Endothelial cell of umbilical vein (primary cell): Measurements from ENCODE around the gene IER5. TPM values are rescaled to one million over a fixed set of nuclear protein-coding genes. Genes with fewer than 3 reads are reported as not detected.

Experiments
- BruUV-seq: library from RNA; stranded (reverse); fragments of 400-500 nt; replicated peaks from 2 replicates; lab custom pipeline; 2021; lab: Mats Ljungman, UMichigan
- CTCF ChIA-PET: fragments of 300-600, 350-600 bp; sonication (Branson Sonifier 250); formaldehyde crosslinking; loops from one replicate; lab custom pipeline; 2021; ENCODE audit warnings: antibody characterized with exemption, inconsistent platforms; lab: Charles Lee
- POLR2A ChIA-PET: fragments of 300-600, 350-600 bp; sonication (Branson Sonifier 250); formaldehyde crosslinking; loops from one replicate; lab custom pipeline; 2021; ENCODE audit warnings: antibody characterized with exemption, inconsistent platforms; lab: Charles Lee
- DNase-seq: peaks from one replicate; pipeline ENCODE4 v3.0.0-alpha.2; 2011; ENCODE audit warnings: low read depth, low spot score
- FAIRE-seq: peaks from 2 replicates; lab custom pipeline; 2011; peaks lifted over from hg19 to GRCh38; lab: Jason Lieb, UNC
- H2AFZ ChIP-seq: 2 replicates; pipeline ENCODE4 v1.6.0; 2012; ENCODE audit warnings: low read depth, low read length, control low read depth, inconsistent platforms
- H3K27ac ChIP-seq: 2 replicates; pipeline ENCODE4 v1.5.1; 2011; ENCODE audit warnings: low read depth, mild to moderate bottlenecking, control low read depth, low read length, moderate library complexity; ENCODE audit not compliant: insufficient read depth
- H3K27me3 ChIP-seq, 2 experiments: 2 replicates each; pipeline versions ENCODE4 v1.6.0 to v1.6.1; 2011; ENCODE audit warnings: low read length in 2 of 2, mixed read lengths in 1 of 2; ENCODE audit not compliant: control insufficient read depth in 2 of 2, insufficient read depth in 2 of 2
- H3K36me3 ChIP-seq, 2 experiments: 2 replicates in 1 of 2; 3 replicates in 1 of 2; pipeline ENCODE4 v1.5.1; 2011; ENCODE audit warnings: low read length in 2 of 2, mild to moderate bottlenecking in 1 of 2, moderate library complexity in 1 of 2; ENCODE audit not compliant: control insufficient read depth in 2 of 2, insufficient read depth in 2 of 2; ENCODE audit errors: extremely low read depth in 1 of 2
- H3K4me1 ChIP-seq: 3 replicates; pipeline ENCODE4 v1.5.1; 2011; ENCODE audit warnings: mild to moderate bottlenecking, low read length; ENCODE audit not compliant: control insufficient read depth, insufficient read depth; ENCODE audit errors: extremely low read depth
- H3K4me2 ChIP-seq: 2 replicates; pipeline ENCODE4 v1.6.1; 2011; ENCODE audit warnings: low read length, control low read depth, mixed read lengths; ENCODE audit not compliant: insufficient read depth
- H3K4me3 ChIP-seq, 3 experiments: fragments of 200-600 bp in 1 of 3; sonication (generic), shearing (Covaris generic) in 1 of 3; replicated peaks in 1 of 3; 2 replicates each; pipeline ENCODE4 v1.5.1; 2011 to 2016; ENCODE audit warnings: control low read depth in 3 of 3, low read length in 3 of 3, mild to moderate bottlenecking in 2 of 3, inconsistent platforms in 1 of 3, low read depth in 1 of 3, moderate library complexity in 1 of 3; ENCODE audit not compliant: insufficient read depth in 1 of 3
- H3K79me2 ChIP-seq: 2 replicates; pipeline ENCODE4 v1.6.0; 2012; ENCODE audit warnings: low read length, inconsistent platforms; ENCODE audit not compliant: control insufficient read depth, insufficient read depth
- H3K9ac ChIP-seq: replicated peaks from 2 replicates; pipeline ENCODE3; 2011; ENCODE audit warnings: low read length, control low read depth; ENCODE audit not compliant: insufficient read depth; ENCODE audit errors: extremely low read depth
- H3K9me1 ChIP-seq: replicated peaks from 3 replicates; pipeline ENCODE4 v1.6.0; 2011; ENCODE audit warnings: mild to moderate bottlenecking, low read length; ENCODE audit not compliant: control insufficient read depth, insufficient read depth; ENCODE audit errors: extremely low read depth
- H3K9me3 ChIP-seq: replicated peaks from 2 replicates; pipeline ENCODE4 v1.5.1; 2012; ENCODE audit warnings: low read length, inconsistent platforms; ENCODE audit not compliant: control insufficient read depth, insufficient read depth
- H4K20me1 ChIP-seq: replicated peaks from 2 replicates; pipeline ENCODE3; 2011; ENCODE audit warnings: mild to moderate bottlenecking, low read length; ENCODE audit not compliant: control insufficient read depth, insufficient read depth; ENCODE audit errors: extremely low read depth
- EZH2 ChIP-seq: IDR thresholded peaks from 2 replicates; pipeline ENCODE4 v1.6.1; 2012; ENCODE audit warnings: borderline replicate concordance, low read depth, mild to moderate bottlenecking, moderate library complexity, low read length, inconsistent platforms; ENCODE audit not compliant: severe bottlenecking
- JUN ChIP-seq: IDR thresholded peaks from 2 replicates; pipeline ENCODE4 v1.6.1; 2011; ENCODE audit warnings: borderline replicate concordance, low read depth; ENCODE audit not compliant: insufficient read length, insufficient read depth
- MYC ChIP-seq: IDR thresholded peaks from one replicate; pipeline ENCODE4 v1.6.1; 2011; ENCODE audit warnings: mild to moderate bottlenecking, low read depth, low read length
- POLR2A ChIP-seq: IDR thresholded peaks from 2 replicates; pipeline ENCODE4 v1.6.1; 2012; ENCODE audit warnings: low read depth, mild to moderate bottlenecking, control low read depth, low read length
- dilution Hi-C: fragments of 300-500 bp; cut with MboI; formaldehyde crosslinking; loops from one replicate; pipeline ENCODE4 v1.15.0; 2019; ENCODE audit warnings: low sequenced_read_pairs; ENCODE audit not compliant: extremely low pct_ligation_motif_present
- intact Hi-C: fragments of 100-400 bp; cut with micrococcal nuclease; formaldehyde crosslinking; loops from one replicate; pipeline ENCODE4 v1.10.0; 2022
- polyA plus RNA-seq, 4 experiments: library from polyadenylated mRNA; depleted of rRNA in 3 of 4; stranded (reverse) in 3 of 4; unstranded in 1 of 4; fragments of >200 nt; gene quantifications; 2 replicates each; pipeline versions ENCODE4 v1.2.1 to v1.2.3, GENCODE V29; 2011 to 2012; ENCODE audit warnings: missing spikeins in 1 of 4
- total RNA-seq: library from RNA; stranded (reverse); gene quantifications from 2 replicates; pipeline ENCODE4 v1.2.3, GENCODE V29; 2021
- TF ChIP-seq, protein P1 (sequence below), 2 donors: IDR thresholded peaks; 1 replicate in 1 of 2; 2 replicates in 1 of 2; pipeline ENCODE4 v1.5.1; 2011; ENCODE audit warnings: low read length in 2 of 2, mild to moderate bottlenecking in 2 of 2, moderate library complexity in 2 of 2, control low read depth in 1 of 2, inconsistent platforms in 1 of 2, low read depth in 1 of 2; ENCODE audit not compliant: insufficient read depth in 1 of 2; ENCODE audit errors: extremely low read depth in 1 of 2

IER5 gene
- total and polyA plus RNA-seq, 2 donors (not counting 3 experiments of a cell fraction or from before 2014, with no cell fraction given): 6.6 to 14.4 TPM

DNA sequence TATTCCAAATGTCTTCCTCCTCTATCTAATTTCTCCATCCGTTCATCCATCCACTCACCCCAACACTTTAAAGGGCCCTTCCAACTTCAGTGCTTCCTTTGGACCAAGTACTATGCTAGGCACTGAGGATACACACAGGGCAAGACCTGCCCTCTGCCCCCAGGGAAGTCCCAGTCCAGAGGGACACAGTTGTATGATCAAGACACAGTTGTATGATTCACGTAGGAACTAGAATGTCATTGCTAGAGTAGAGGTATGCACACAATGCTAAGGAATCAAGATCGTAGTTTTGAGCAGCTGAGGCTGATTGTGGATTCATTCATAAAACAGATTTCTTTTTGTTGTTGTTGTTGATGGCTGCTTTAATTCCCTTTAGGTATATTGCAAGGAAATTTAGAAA, 11.6 kb upstream of the IER5 start:
- no peaks in the 10 kb centered on the region for H4K20me1 ChIP-seq
- no peaks in the 10 kb centered on the region for H3K4me1 ChIP-seq
- H3K9me3 ChIP-seq: no peaks in the 10 kb centered on the region
- POLR2A ChIA-PET: no interaction called here
- no peak overlapping the region for H2AFZ ChIP-seq
- no peak for TF ChIP-seq JUN
- TF ChIP-seq EZH2: no peak
- TF ChIP-seq, protein P1, sequence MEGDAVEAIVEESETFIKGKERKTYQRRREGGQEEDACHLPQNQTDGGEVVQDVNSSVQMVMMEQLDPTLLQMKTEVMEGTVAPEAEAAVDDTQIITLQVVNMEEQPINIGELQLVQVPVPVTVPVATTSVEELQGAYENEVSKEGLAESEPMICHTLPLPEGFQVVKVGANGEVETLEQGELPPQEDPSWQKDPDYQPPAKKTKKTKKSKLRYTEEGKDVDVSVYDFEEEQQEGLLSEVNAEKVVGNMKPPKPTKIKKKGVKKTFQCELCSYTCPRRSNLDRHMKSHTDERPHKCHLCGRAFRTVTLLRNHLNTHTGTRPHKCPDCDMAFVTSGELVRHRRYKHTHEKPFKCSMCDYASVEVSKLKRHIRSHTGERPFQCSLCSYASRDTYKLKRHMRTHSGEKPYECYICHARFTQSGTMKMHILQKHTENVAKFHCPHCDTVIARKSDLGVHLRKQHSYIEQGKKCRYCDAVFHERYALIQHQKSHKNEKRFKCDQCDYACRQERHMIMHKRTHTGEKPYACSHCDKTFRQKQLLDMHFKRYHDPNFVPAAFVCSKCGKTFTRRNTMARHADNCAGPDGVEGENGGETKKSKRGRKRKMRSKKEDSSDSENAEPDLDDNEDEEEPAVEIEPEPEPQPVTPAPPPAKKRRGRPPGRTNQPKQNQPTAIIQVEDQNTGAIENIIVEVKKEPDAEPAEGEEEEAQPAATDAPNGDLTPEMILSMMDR (IDR thresholded peaks at IDR 0.05; ENCODE audit: extremely low read depth in 1 of 2, insufficient read depth in 1 of 2, low read depth in 1 of 2, low read length in 2 of 2): no peak
- TF ChIP-seq MYC: no peak
- no peak for TF ChIP-seq POLR2A
- dilution Hi-C loops (no loop called here), intact Hi-C loops (no loop called here)
- H3K9ac ChIP-seq: no peak overlapping the region
- no peak overlapping the region for H3K4me3 ChIP-seq
- CTCF ChIA-PET: interaction anchor here (0.6 to 2.6 kb wide), 3 partner anchors 39 to 65 kb away, joined by 3 to 19 read pairs (median 7); no protein-coding TSS in a partner anchor
- DNase-seq: no peak
- no TSS peak for BruUV-seq
- no peaks in the 10 kb centered on the region for H3K9me1 ChIP-seq
- no peaks in the 10 kb centered on the region for H3K36me3 ChIP-seq
- H3K4me2 ChIP-seq: no peak overlapping the region
- no peak for FAIRE-seq
- no peak overlapping the region for H3K27ac ChIP-seq
- H3K27me3 ChIP-seq: peaks cover 11 to 23% of the 10 kb centered on the region in 2 experiments
- H3K79me2 ChIP-seq: no peaks in the 10 kb centered on the region
